SK-N-SH (cell line): Measurements from ENCODE around the gene SLC38A3.

Experiments used
- JUND ChIP-seq: IDR thresholded peaks from 2 replicates; pipeline ENCODE4 v1.4.0; 2012
- POLR2AphosphoS5 ChIP-seq: IDR thresholded peaks from 2 replicates; pipeline ENCODE4 v1.6.1; 2012; ENCODE audit warnings: low read depth, low read length

DNA sequence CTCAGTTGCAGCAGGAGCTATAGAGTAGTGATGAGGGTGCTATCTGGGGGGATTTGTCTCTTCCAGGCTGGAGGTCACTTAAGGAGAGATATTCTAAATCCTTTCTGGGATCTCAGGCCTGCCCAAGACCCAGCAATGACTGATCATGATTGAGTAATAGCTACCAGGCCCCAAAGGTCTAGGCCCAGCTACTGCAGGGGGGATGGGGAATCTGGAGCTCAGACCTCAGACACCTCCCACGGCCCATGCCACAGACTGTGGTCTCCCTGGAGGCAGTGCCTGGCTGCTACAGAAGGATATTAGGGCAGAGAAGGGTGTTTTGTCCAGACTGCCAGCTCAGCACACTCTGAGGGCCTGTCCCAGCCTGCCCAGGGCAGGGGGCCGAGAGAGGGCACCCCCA is 6.9 kb downstream of the SLC38A3 start:
- no peak for TF ChIP-seq JUND
- TF ChIP-seq POLR2AphosphoS5: no peak
